ENCODE measurements around the gene GMPPB. TPM values are rescaled to one million over a fixed set of nuclear protein-coding genes. Genes with fewer than 3 reads are reported as not detected.

Gene GMPPB
- total and polyA plus RNA-seq, 2 of the 8 experiments (the other 6 are each of a cell fraction or from before 2014, with no cell fraction given) = 20.9 to 23.9 TPM

- peak overlapping the region; percentile 68; the same call in 1 of the 2 replicates for H3K27ac ChIP-seq (ENCODE audit: low read depth, low read length)
- no peaks in the 10 kb centered on the region for H3K9me3 ChIP-seq (ENCODE audit: insufficient read depth in 2 of 2, low read depth in 1 of 2, low read length in 1 of 2)
- ChIA-PET CTCF (ENCODE audit: partially characterized antibody) (interaction anchor here (1.5 to 3.2 kb wide), 2 partner anchors 110 to 135 kb away, joined by 4 to 17 read pairs; no protein-coding TSS in a partner anchor), POLR2A (ENCODE audit: partially characterized antibody) (interaction anchor here (0.6 to 1.5 kb wide), 5 partner anchors 27 to 665 kb away, joined by 3 to 4 read pairs (median 3); partner anchors contain the start of gene RHOA)
- H2AFZ ChIP-seq (ENCODE audit: low read length) = no peak overlapping the region
- H3K9ac ChIP-seq (replicated peaks in 1 of 4; ENCODE audit: extremely low read depth in 1 of 4, low read depth in 3 of 4, low read length in 3 of 4) = peak overlapping the region; percentile 45 to 86 (median 70); a peak in 6 of 7 replicates
- H4K91ac ChIP-seq (replicated peaks; ENCODE audit: insufficient read length, low read length) = peak overlapping the region; percentile 67
- H4K8ac ChIP-seq (ENCODE audit: extremely low read depth, insufficient read depth, low read length) = peak overlapping the region; percentile 84
- H2BK15ac ChIP-seq (ENCODE audit: low read length) = no peak overlapping the region; the same call in 1 of the 2 replicates
- peak overlapping the region; percentile 48 for H3K56ac ChIP-seq (replicated peaks; ENCODE audit: insufficient read length, low read depth, low read length)
- H3K4me1 ChIP-seq (replicated peaks in 1 of 4; ENCODE audit: control insufficient read depth in 3 of 4, insufficient read depth in 4 of 4, low read length in 3 of 4) = peaks cover 0 to 8% (median 5%) of the 10 kb centered on the region in 4 experiments; a peak in 4 of 7 replicates
- peak overlapping the region; percentile 58 for H3K4ac ChIP-seq (replicated peaks; ENCODE audit: insufficient read length, low read depth, low read length)
- no peak overlapping the region for H2AK5ac ChIP-seq (ENCODE audit: low read depth, low read length)
- H3K18ac ChIP-seq (ENCODE audit: extremely low read depth, low read length) = peak overlapping the region; percentile 42
- peaks cover 0 to 17% of the 10 kb centered on the region in 2 experiments; a peak in 1 of 4 replicates for H3K79me2 ChIP-seq (ENCODE audit: control insufficient read depth in 1 of 2, insufficient read depth in 2 of 2, low read length in 2 of 2)
- peaks cover 23 to 38% (median 32%) of the 10 kb centered on the region in 4 experiments; a peak in 7 of 8 replicates for H3K36me3 ChIP-seq (ENCODE audit: control insufficient read depth in 2 of 4, insufficient read depth in 4 of 4, low read length in 3 of 4)
- no peak for DNase-seq (ENCODE audit: low read depth in 1 of 2, low spot score in 2 of 2)
- peak overlapping the region; percentile 22 for H4K5ac ChIP-seq (ENCODE audit: insufficient read length, low read depth, low read length)
- no peak overlapping the region for H3K14ac ChIP-seq (ENCODE audit: insufficient read length)
- no peak overlapping the region; the same call in 1 of the 2 replicates for H2BK12ac ChIP-seq (ENCODE audit: low read depth, low read length)
- H3K23me2 ChIP-seq (ENCODE audit: low read depth, low read length) = peaks cover 13% of the 10 kb centered on the region; the same call in 1 of the 2 replicates
- H2BK5ac ChIP-seq (ENCODE audit: low read depth, low read length) = peak overlapping the region; percentile 32; the same call in 1 of the 2 replicates
- peaks cover 8% of the 10 kb centered on the region; the same call in 1 of the 2 replicates for H3K79me1 ChIP-seq (ENCODE audit: low read depth, low read length)
- no peak overlapping the region for H3K23ac ChIP-seq (ENCODE audit: insufficient read length)
- peak overlapping the region; percentile 84 to 91 (median 86) for H3K4me3 ChIP-seq (ENCODE audit: extremely low read depth in 1 of 4, insufficient read depth in 2 of 4, low read depth in 3 of 4, low read length in 4 of 4)
- peak overlapping the region; percentile 78 to 98 for H3K4me2 ChIP-seq (ENCODE audit: insufficient read depth in 1 of 2, low read depth in 2 of 2, low read length in 2 of 2)
- H2BK120ac ChIP-seq (replicated peaks; ENCODE audit: low read depth, low read length) = no peak overlapping the region
- no peaks in the 10 kb centered on the region; a peak in 1 of 7 replicates for H3K27me3 ChIP-seq (replicated peaks in 1 of 4; ENCODE audit: control insufficient read depth in 3 of 4, extremely low read depth in 1 of 4, insufficient read depth in 3 of 4, low read length in 3 of 4)
- peaks cover 0 to 15% of the 10 kb centered on the region in 2 experiments for H4K20me1 ChIP-seq (replicated peaks in 1 of 2; ENCODE audit: control insufficient read depth in 1 of 2, insufficient read depth in 2 of 2, low read length in 2 of 2)
- no peak for FAIRE-seq
- WGBS, 2 experiments (ENCODE audit: extremely low coverage in 1 of 2, insufficient coverage in 1 of 2, insufficient read length in 1 of 2, insufficient replicate concordance in 2 of 2, low coverage in 1 of 2, low lambda C conversion rate in 2 of 2, missing lambda C conversion rate in 1 of 2) = 3% methylated on average over 20 of the region's 34 CpGs; no CpG with 5 or more reads in 1 of the 2 experiments
- H2BK20ac ChIP-seq (ENCODE audit: low read length) = no peak overlapping the region
- TF ChIP-seq YY1 (IDR thresholded peaks at IDR 0.05; ENCODE audit: low read depth, low read length) (peak; percentile 53; the same call in 1 of the 2 replicates), TCF12 (IDR thresholded peaks at IDR 0.05; ENCODE audit: low read depth, low read length) (no peak), JUN (IDR thresholded peaks at IDR 0.05; ENCODE audit: low read depth, low read length) (no peak), KDM4A (IDR thresholded peaks at IDR 0.05; ENCODE audit: low read depth, low read length, severe bottlenecking) (peak; percentile 13), SAP30 (IDR thresholded peaks at IDR 0.05; ENCODE audit: insufficient read depth, insufficient replicate concordance, low read length) (peak; percentile 34), SIN3A (conservative IDR thresholded peaks at IDR 0.05 in 1 of 2, IDR thresholded peaks at IDR 0.05 in 1 of 2; ENCODE audit: low read depth in 1 of 2, low read length in 2 of 2) (0 out of 4 replicates have a peak, but pooled peaks of 1 of the 2 experiments have one; percentile 43), RAD21 (IDR thresholded peaks at IDR 0.05 in 1 of 2, conservative IDR thresholded peaks at IDR 0.05 in 1 of 2; ENCODE audit: low read depth in 2 of 2, low read length in 2 of 2) (no peak), CREB1 (IDR thresholded peaks at IDR 0.05) (0 out of 2 replicates have a peak, but pooled peaks have one; percentile 0), BRCA1 (IDR thresholded peaks at IDR 0.05; ENCODE audit: low read depth, low read length) (no peak)
- TF ChIP-seq, protein P1, sequence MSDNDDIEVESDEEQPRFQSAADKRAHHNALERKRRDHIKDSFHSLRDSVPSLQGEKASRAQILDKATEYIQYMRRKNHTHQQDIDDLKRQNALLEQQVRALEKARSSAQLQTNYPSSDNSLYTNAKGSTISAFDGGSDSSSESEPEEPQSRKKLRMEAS (IDR thresholded peaks at IDR 0.05) = peak; percentile 29; the same call in 1 of the 2 replicates
These were observed 49.2 kb downstream of the GMPPB start for GRCh38 chr3:49674497-49674983.

Data from H1 (cell line).